ENCODE measurements around the gene SIRPD.

DNA sequence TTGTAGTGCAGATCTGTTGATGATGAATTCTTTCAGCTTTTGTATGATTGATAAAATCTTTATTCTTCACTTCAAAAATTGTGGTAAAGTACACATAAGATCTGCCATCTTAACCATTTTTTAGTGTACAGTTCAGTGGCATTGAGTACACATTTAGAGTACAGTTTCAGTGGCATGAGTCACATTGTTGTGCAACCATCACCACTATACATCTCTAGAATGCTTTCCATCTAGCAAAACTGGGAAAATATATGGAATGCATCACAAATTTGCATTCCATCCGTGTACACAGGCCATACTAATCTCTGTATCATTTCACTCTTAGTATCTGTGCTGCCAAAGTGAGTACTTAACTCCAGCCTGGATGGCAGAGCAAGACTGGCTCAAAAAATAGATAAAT is 28.7 kb downstream of the SIRPD start:
- TF ChIP-seq, protein P1, sequence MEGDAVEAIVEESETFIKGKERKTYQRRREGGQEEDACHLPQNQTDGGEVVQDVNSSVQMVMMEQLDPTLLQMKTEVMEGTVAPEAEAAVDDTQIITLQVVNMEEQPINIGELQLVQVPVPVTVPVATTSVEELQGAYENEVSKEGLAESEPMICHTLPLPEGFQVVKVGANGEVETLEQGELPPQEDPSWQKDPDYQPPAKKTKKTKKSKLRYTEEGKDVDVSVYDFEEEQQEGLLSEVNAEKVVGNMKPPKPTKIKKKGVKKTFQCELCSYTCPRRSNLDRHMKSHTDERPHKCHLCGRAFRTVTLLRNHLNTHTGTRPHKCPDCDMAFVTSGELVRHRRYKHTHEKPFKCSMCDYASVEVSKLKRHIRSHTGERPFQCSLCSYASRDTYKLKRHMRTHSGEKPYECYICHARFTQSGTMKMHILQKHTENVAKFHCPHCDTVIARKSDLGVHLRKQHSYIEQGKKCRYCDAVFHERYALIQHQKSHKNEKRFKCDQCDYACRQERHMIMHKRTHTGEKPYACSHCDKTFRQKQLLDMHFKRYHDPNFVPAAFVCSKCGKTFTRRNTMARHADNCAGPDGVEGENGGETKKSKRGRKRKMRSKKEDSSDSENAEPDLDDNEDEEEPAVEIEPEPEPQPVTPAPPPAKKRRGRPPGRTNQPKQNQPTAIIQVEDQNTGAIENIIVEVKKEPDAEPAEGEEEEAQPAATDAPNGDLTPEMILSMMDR (IDR thresholded peaks at IDR 0.05): no peak
- no peak for TF ChIP-seq POLR2A (IDR thresholded peaks at IDR 0.05)
